OCI-LY7 (cell line): ENCODE results near the gene DCDC2C.

Source experiments
- CTCF ChIP-seq: fragments of 200-600 bp; sonication (generic); conservative IDR thresholded peaks from 2 replicates; pipeline ENCODE4 v1.5.1; 2014; ENCODE audit warnings: mild to moderate bottlenecking, antibody characterized with exemption, low read length, moderate library complexity, mixed read lengths
- EZH2phosphoT487 ChIP-seq: fragments of 200-600 bp; sonication (generic); IDR thresholded peaks from 2 replicates; pipeline ENCODE4 v1.6.1; 2018; ENCODE audit warnings: low read depth, borderline replicate concordance, mild to moderate bottlenecking, mixed run types, antibody characterized with exemption, low read length, moderate library complexity, mixed read lengths

- TF ChIP-seq EZH2phosphoT487 (no peak), CTCF (no peak)
These were observed 55.5 kb downstream of the DCDC2C start for GRCh38 chr2:3758906-3759305.
